ENCODE data around the gene SPHKAP.

- no peak for TF ChIP-seq CTCF (IDR thresholded peaks at IDR 0.05 in 8 of 11, conservative IDR thresholded peaks at IDR 0.05 in 3 of 11)
- TF ChIP-seq POLR2A (IDR thresholded peaks at IDR 0.05) = no peak
Observed at GRCh38 chr2:227939271-227940027, 242.0 kb downstream of the SPHKAP start.

Data from spleen (tissue), 7 donors.